H1 (cell line): ENCODE results near the gene HDAC9. TPM values are rescaled to one million over a fixed set of nuclear protein-coding genes. Genes with fewer than 3 reads are reported as not detected.

Source experiments
- CTCF ChIA-PET: fragments of 300-600 bp; sonication (Branson Sonifier 250); formaldehyde crosslinking; loops from one replicate; lab custom pipeline; 2021; ENCODE audit not compliant: partially characterized antibody; lab: Charles Lee
- POLR2A ChIA-PET: fragments of 300-600 bp; sonication (Branson Sonifier 250); formaldehyde crosslinking; loops from one replicate; lab custom pipeline; 2021; ENCODE audit warnings: inconsistent platforms; ENCODE audit not compliant: partially characterized antibody; lab: Charles Lee
- DNase-seq, 2 experiments: peaks; one replicate each; pipeline versions ENCODE4 v3.0.0 to v3.0.0-alpha.2; 2010 to 2022; ENCODE audit warnings: low spot score in 2 of 2, low read depth in 1 of 2, mixed read lengths in 1 of 2
- FAIRE-seq: peaks from 2 replicates; lab custom pipeline; 2011; peaks lifted over from hg19 to GRCh38; lab: Jason Lieb, UNC
- H2AFZ ChIP-seq: 2 replicates; pipeline ENCODE4 v1.8.1; 2012; ENCODE audit warnings: low read length, inconsistent platforms
- H2AK5ac ChIP-seq: 2 replicates; pipeline ENCODE4 v1.6.1; 2013; ENCODE audit warnings: low read depth, low read length
- H2BK120ac ChIP-seq: replicated peaks from 2 replicates; pipeline ENCODE3; 2013; ENCODE audit warnings: low read depth, low read length, inconsistent platforms
- H2BK12ac ChIP-seq: 2 replicates; pipeline ENCODE4 v1.6.1; 2013; ENCODE audit warnings: low read depth, low read length
- H2BK15ac ChIP-seq: 2 replicates; pipeline ENCODE4 v1.6.1; 2013; ENCODE audit warnings: low read length
- H2BK20ac ChIP-seq: 2 replicates; pipeline ENCODE4 v1.6.1; 2013; ENCODE audit warnings: low read length
- H2BK5ac ChIP-seq: 2 replicates; pipeline ENCODE4 v1.6.1; 2013; ENCODE audit warnings: low read depth, low read length
- H3K14ac ChIP-seq: 2 replicates; pipeline ENCODE4 v1.6.1; 2013; ENCODE audit warnings: inconsistent platforms; ENCODE audit not compliant: insufficient read length
- H3K18ac ChIP-seq: 2 replicates; pipeline ENCODE4 v1.6.1; 2013; ENCODE audit warnings: low read length; ENCODE audit errors: extremely low read depth
- H3K23ac ChIP-seq: 2 replicates; pipeline ENCODE4 v1.6.1; 2013; ENCODE audit warnings: inconsistent platforms; ENCODE audit not compliant: insufficient read length
- H3K23me2 ChIP-seq: 2 replicates; pipeline ENCODE4 v1.6.1; 2013; ENCODE audit warnings: low read depth, low read length
- H3K27ac ChIP-seq: 2 replicates; pipeline ENCODE4 v1.6.1; 2011; ENCODE audit warnings: low read depth, low read length, inconsistent platforms
- H3K27me3 ChIP-seq, 4 experiments: replicated peaks in 1 of 4; 1 replicate in 1 of 4; 2 replicates in 3 of 4; pipeline versions ENCODE4 v1.6.1 to v1.8.1; 2011 to 2013; ENCODE audit warnings: low read length in 3 of 4, mild to moderate bottlenecking in 3 of 4, inconsistent platforms in 2 of 4, mixed read lengths in 2 of 4, moderate library complexity in 1 of 4; ENCODE audit not compliant: control insufficient read depth in 3 of 4, insufficient read depth in 3 of 4; ENCODE audit errors: extremely low read depth in 1 of 4
- H3K36me3 ChIP-seq, 4 experiments: 2 replicates each; pipeline versions ENCODE4 v1.6.1 to v1.8.1; 2011 to 2013; ENCODE audit warnings: mild to moderate bottlenecking in 4 of 4, low read length in 3 of 4, moderate library complexity in 2 of 4, control low read depth in 1 of 4, inconsistent platforms in 1 of 4; ENCODE audit not compliant: insufficient read depth in 4 of 4, control insufficient read depth in 2 of 4
- H3K4ac ChIP-seq: replicated peaks from 2 replicates; pipeline ENCODE3; 2013; ENCODE audit warnings: low read length, low read depth, mixed read lengths, inconsistent platforms; ENCODE audit not compliant: insufficient read length
- H3K4me1 ChIP-seq, 4 experiments: replicated peaks in 1 of 4; 1 replicate in 1 of 4; 2 replicates in 3 of 4; pipeline versions ENCODE4 v1.6.1 to v1.8.1; 2011 to 2013; ENCODE audit warnings: low read length in 3 of 4, inconsistent platforms in 2 of 4, mixed read lengths in 1 of 4; ENCODE audit not compliant: insufficient read depth in 4 of 4, control insufficient read depth in 3 of 4
- H3K4me2 ChIP-seq, 2 experiments: 2 replicates each; pipeline versions ENCODE4 v1.6.1 to v1.8.1; 2011 to 2013; ENCODE audit warnings: low read depth in 2 of 2, low read length in 2 of 2, control low read depth in 1 of 2, inconsistent platforms in 1 of 2, mild to moderate bottlenecking in 1 of 2; ENCODE audit not compliant: insufficient read depth in 1 of 2
- H3K4me3 ChIP-seq, 4 experiments: fragments of 200-600, 300-600 bp in 1 of 4; sonication (generic), shearing (Covaris generic), sonication (Bioruptor Twin) in 1 of 4; 2 replicates each; pipeline versions ENCODE4 v1.5.1 to v1.8.1; 2011 to 2016; ENCODE audit warnings: low read length in 4 of 4, low read depth in 3 of 4, control low read depth in 2 of 4, inconsistent platforms in 2 of 4, mild to moderate bottlenecking in 2 of 4, mixed read lengths in 1 of 4, moderate library complexity in 1 of 4; ENCODE audit not compliant: insufficient read depth in 2 of 4; ENCODE audit errors: extremely low read depth in 1 of 4
- H3K56ac ChIP-seq: replicated peaks from 2 replicates; pipeline ENCODE3; 2013; ENCODE audit warnings: low read depth, mild to moderate bottlenecking, mixed read lengths, low read length, inconsistent platforms; ENCODE audit not compliant: insufficient read length
- H3K79me1 ChIP-seq: 2 replicates; pipeline ENCODE4 v1.6.1; 2013; ENCODE audit warnings: low read depth, low read length, control low read depth
- H3K79me2 ChIP-seq, 2 experiments: 2 replicates each; pipeline versions ENCODE4 v1.6.1 to v1.8.1; 2012 to 2013; ENCODE audit warnings: low read length in 2 of 2, mild to moderate bottlenecking in 2 of 2, inconsistent platforms in 1 of 2; ENCODE audit not compliant: insufficient read depth in 2 of 2, control insufficient read depth in 1 of 2
- H3K9ac ChIP-seq, 4 experiments: replicated peaks in 1 of 4; 1 replicate in 1 of 4; 2 replicates in 3 of 4; pipeline versions ENCODE4 v1.6.1 to v1.8.1; 2011 to 2013; ENCODE audit warnings: low read depth in 3 of 4, low read length in 3 of 4, control low read depth in 2 of 4, mild to moderate bottlenecking in 2 of 4, moderate library complexity in 2 of 4, inconsistent platforms in 1 of 4; ENCODE audit errors: extremely low read depth in 1 of 4
- H3K9me3 ChIP-seq, 2 experiments: 2 replicates each; pipeline versions ENCODE4 v1.6.1 to v1.8.1; 2012 to 2013; ENCODE audit warnings: mild to moderate bottlenecking in 2 of 2, moderate library complexity in 2 of 2, control low read depth in 1 of 2, inconsistent platforms in 1 of 2, low read depth in 1 of 2, low read length in 1 of 2, mixed read lengths in 1 of 2; ENCODE audit not compliant: insufficient read depth in 2 of 2
- H4K20me1 ChIP-seq, 2 experiments: replicated peaks in 1 of 2; 2 replicates each; pipeline versions ENCODE3 to v1.8.1; 2011 to 2013; ENCODE audit warnings: inconsistent platforms in 2 of 2, low read length in 2 of 2, mild to moderate bottlenecking in 1 of 2; ENCODE audit not compliant: insufficient read depth in 2 of 2, control insufficient read depth in 1 of 2
- H4K5ac ChIP-seq: 2 replicates; pipeline ENCODE4 v1.6.1; 2013; ENCODE audit warnings: low read length, low read depth, mixed read lengths, inconsistent platforms; ENCODE audit not compliant: insufficient read length
- H4K8ac ChIP-seq: 2 replicates; pipeline ENCODE4 v1.8.0; 2013; ENCODE audit warnings: mild to moderate bottlenecking, moderate library complexity, low read length, inconsistent platforms; ENCODE audit not compliant: insufficient read depth; ENCODE audit errors: extremely low read depth
- H4K91ac ChIP-seq: replicated peaks from 2 replicates; pipeline ENCODE3; 2013; ENCODE audit warnings: low read length, mixed read lengths, inconsistent platforms; ENCODE audit not compliant: insufficient read length
- BACH1 ChIP-seq: IDR thresholded peaks from 2 replicates; pipeline ENCODE4 v1.6.1; 2012; ENCODE audit warnings: low read length, improper control_type of control experiment
- WGBS, 2 experiments: shearing (Covaris generic) in 1 of 2; methylation state at CpG; one replicate each; pipeline versions ENCODE4 v1.1.6 to v1.1.7; 2013 to 2015; ENCODE audit warnings: low lambda C conversion rate in 2 of 2, mixed read lengths in 2 of 2, inconsistent platforms in 1 of 2, low coverage in 1 of 2, missing lambda C conversion rate in 1 of 2; ENCODE audit not compliant: insufficient replicate concordance in 2 of 2, insufficient coverage in 1 of 2, insufficient read length in 1 of 2; ENCODE audit errors: extremely low coverage in 1 of 2, missing lambda C conversion rate in 1 of 2; 5-methylcytosine and 5-hydroxymethylcytosine counted together
- polyA plus RNA-seq, 7 experiments: library from polyadenylated mRNA; depleted of rRNA in 3 of 7; stranded (reverse) in 5 of 7; unstranded in 2 of 7; fragments of >200 nt in 5 of 7; fragments of 200-250 nt in 2 of 7; gene quantifications; 1 replicate in 5 of 7; 2 replicates in 1 of 7; 4 replicates in 1 of 7; pipeline versions ENCODE4 v1.2.1 to v1.2.3, GENCODE V29; 2011 to 2013; ENCODE audit warnings: missing spikeins in 2 of 7, mixed read lengths in 2 of 7
- total RNA-seq: library from RNA; stranded (reverse); fragmentation: NEBNext Ultra II Directional; extraction: Animal tissue kit (Norgen Biotek cat#: 25700); gene quantifications from 2 replicates; pipeline ENCODE4 v1.2.1, GENCODE V29; 2021

HDAC9 gene
- total and polyA plus RNA-seq, 2 of the 8 experiments (the other 6 are each of a cell fraction or from before 2014, with no cell fraction given): 9.5 to 13.1 TPM

DNA sequence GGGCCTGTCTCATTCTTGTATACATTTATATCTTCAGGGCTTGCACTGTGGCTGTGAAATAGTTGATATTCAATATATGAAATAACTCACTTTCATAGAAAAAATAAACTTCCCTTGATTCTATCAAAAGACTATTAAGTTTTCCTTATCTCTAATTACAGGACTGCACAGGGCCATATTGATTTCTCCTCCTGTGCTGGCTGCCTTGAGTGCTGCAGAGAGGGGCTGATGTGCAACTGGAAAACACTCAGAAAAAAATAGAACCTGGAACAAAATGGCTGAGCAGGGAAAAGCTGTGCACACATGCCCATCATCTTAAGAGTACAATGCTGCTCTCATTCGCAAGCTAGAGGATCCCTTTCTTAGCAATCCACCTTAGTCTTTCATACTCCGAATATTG is 5.9 kb upstream of the HDAC9 start:
- FAIRE-seq (no peak), DNase-seq (no peak)
- Histone ChIP-seq H3K23me2 (no peaks in the 10 kb centered on the region), H3K4me3 (no peak overlapping the region), H2AK5ac (no peak overlapping the region), H3K9me3 (no peaks in the 10 kb centered on the region), H2BK15ac (no peak overlapping the region; the same call in 1 of the 2 replicates), H3K79me2 (no peaks in the 10 kb centered on the region), H3K79me1 (no peaks in the 10 kb centered on the region), H3K27ac (no peak overlapping the region), H3K56ac (no peak overlapping the region), H2BK12ac (no peak overlapping the region), H4K91ac (no peak overlapping the region), H3K4me1 (peaks cover 0 to 2% (median 0%) of the 10 kb centered on the region in 4 experiments; a peak in 1 of 7 replicates), H4K20me1 (no peaks in the 10 kb centered on the region), H3K36me3 (no peaks in the 10 kb centered on the region), H3K18ac (no peak overlapping the region), H3K4ac (no peak overlapping the region), H3K14ac (no peak overlapping the region), H2BK20ac (no peak overlapping the region), H2BK5ac (no peak overlapping the region), H2AFZ (no peak overlapping the region), H4K8ac (no peak overlapping the region), H3K9ac (no peak overlapping the region), H2BK120ac (no peak overlapping the region), H3K23ac (no peak overlapping the region), H3K27me3 (no peaks in the 10 kb centered on the region), H3K4me2 (no peak overlapping the region), H4K5ac (no peak overlapping the region)
- ChIA-PET CTCF (interaction anchor here (1.2 to 2.7 kb wide), 2 partner anchors 17 to 84 kb away, joined by 3 to 11 read pairs; no protein-coding TSS in a partner anchor), POLR2A (no interaction called here)
- 97% methylated on average over 2 of the region's 2 CpGs; no CpG with 5 or more reads in 1 of the 2 experiments for WGBS, 2 experiments
- TF ChIP-seq BACH1: no peak
